NT2/D1 (cell line): Measurements from ENCODE around the gene CLASP1.

Experiments used
- DNase-seq: peaks from one replicate; pipeline ENCODE4 v3.0.0-alpha.2; 2011; ENCODE audit warnings: low read depth, low spot score
- H3K27me3 ChIP-seq: 2 replicates; pipeline ENCODE4 v1.6.0; 2011; ENCODE audit warnings: mild to moderate bottlenecking; ENCODE audit not compliant: insufficient read length, insufficient read depth
- H3K36me3 ChIP-seq: 2 replicates; pipeline ENCODE4 v1.6.1; 2011; ENCODE audit warnings: mild to moderate bottlenecking, low read length, mixed read lengths; ENCODE audit not compliant: insufficient read depth, insufficient read length
- H3K4me1 ChIP-seq: 2 replicates; pipeline ENCODE4 v1.5.1; 2011; ENCODE audit not compliant: insufficient read depth, insufficient read length
- H3K4me3 ChIP-seq: 2 replicates; pipeline ENCODE4 v1.5.1; 2011; ENCODE audit warnings: low read depth; ENCODE audit not compliant: insufficient read length
- H3K9ac ChIP-seq: 2 replicates; pipeline ENCODE4 v1.6.0; 2011; ENCODE audit warnings: low read depth; ENCODE audit not compliant: insufficient read length
- H3K9me3 ChIP-seq: 2 replicates; pipeline ENCODE4 v1.5.1; 2011; ENCODE audit warnings: mild to moderate bottlenecking, low read length; ENCODE audit not compliant: insufficient read depth
- SUZ12 ChIP-seq: IDR thresholded peaks from 2 replicates; pipeline ENCODE4 v1.6.1; 2011; ENCODE audit not compliant: insufficient read length, insufficient read depth; ENCODE audit errors: extremely low read depth
- YY1 ChIP-seq: IDR thresholded peaks from 2 replicates; pipeline ENCODE4 v1.6.1; 2011; ENCODE audit not compliant: insufficient read length, insufficient read depth
- ZNF274 ChIP-seq: IDR thresholded peaks from 2 replicates; pipeline ENCODE4 v1.6.1; 2011; ENCODE audit warnings: mild to moderate bottlenecking, low read depth, low read length

The CLASP1 gene

DNA sequence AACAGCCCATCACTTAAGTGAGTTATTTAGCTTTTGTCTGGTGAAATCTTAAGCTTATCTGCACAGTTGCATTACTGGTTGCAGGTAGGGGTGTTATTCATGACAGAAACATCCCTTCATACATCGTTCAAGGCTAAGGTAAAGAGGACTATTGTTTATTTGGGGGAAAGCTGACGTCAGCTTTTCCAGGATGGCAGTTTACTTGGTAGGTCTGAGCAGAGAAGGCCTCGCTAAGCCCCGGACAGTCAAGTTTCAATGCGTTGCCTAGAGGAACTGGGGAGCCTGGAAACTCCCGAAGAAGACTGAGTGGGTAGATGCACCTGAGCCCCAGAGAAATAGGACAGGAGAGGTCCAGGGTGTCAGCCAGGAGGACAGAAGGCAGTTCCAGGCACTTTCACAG lies 116.4 kb downstream of the CLASP1 start:
- Histone ChIP-seq H3K4me1 (peaks cover 4% of the 10 kb centered on the region), H3K9ac (no peak overlapping the region), H3K36me3 (peaks cover 19% of the 10 kb centered on the region), H3K9me3 (no peaks in the 10 kb centered on the region), H3K4me3 (no peak overlapping the region), H3K27me3 (no peaks in the 10 kb centered on the region)
- no peak for TF ChIP-seq YY1
- no peak for TF ChIP-seq SUZ12
- TF ChIP-seq ZNF274: no peak
- DNase-seq: no peak

DNA sequence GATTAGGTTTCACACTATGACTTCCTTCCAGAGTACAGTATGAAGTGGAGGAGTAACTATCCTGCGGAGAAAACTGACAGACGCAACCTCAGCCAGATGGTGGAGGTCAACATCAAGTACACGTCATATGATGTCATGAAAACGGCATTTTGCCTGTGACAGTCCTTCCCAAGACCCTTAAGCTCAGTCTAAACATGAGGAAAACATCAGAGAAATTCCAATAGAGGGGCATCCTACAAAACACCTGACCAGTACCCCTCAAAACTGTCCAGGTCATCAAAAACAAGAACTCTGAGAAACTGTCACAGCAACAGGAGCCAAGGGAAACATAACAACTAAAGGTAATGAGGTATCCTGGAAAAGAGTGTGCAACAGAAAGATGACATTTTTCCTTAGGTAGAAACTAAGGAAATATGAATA lies 116.9 kb downstream of the CLASP1 start:
- no peaks in the 10 kb centered on the region for H3K27me3 ChIP-seq
- H3K4me1 ChIP-seq: peaks cover 4% of the 10 kb centered on the region
- H3K4me3 ChIP-seq: no peak overlapping the region
- H3K36me3 ChIP-seq: peaks cover 24% of the 10 kb centered on the region
- no peak overlapping the region for H3K9ac ChIP-seq
- no peak for DNase-seq
- TF ChIP-seq ZNF274 (no peak), YY1 (no peak), SUZ12 (no peak)
- no peaks in the 10 kb centered on the region for H3K9me3 ChIP-seq

DNA sequence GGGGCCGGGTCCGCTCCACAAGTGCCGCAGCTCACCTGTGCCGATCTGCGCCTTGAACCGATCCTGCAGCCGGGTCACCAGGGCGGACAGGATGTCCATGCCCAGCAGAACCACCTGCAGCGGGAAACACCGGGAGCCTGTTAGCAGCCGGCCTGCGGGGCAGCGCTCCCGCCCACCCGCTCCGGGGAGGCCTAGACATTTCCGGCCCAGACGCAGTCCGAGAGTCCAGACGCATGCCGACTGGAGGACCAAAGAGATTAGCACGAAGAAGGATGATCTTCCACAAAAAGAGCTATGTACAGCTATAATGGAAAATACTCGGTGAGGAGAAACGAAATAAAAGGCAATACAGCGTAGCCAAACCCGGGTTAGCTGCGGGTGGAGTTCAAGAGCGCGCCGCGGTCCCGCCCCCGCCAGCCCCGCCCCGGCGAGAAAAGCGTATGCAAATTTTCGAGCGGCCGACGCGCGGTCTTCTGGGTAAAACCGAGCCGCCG lies 119.0 kb downstream of the CLASP1 start:
- Histone ChIP-seq H3K9ac (peak overlapping the region; percentile 97), H3K9me3 (no peaks in the 10 kb centered on the region), H3K4me1 (peaks cover 4% of the 10 kb centered on the region), H3K36me3 (peaks cover 34% of the 10 kb centered on the region), H3K4me3 (peak overlapping the region; percentile 85), H3K27me3 (no peaks in the 10 kb centered on the region)
- DNase-seq: peak; percentile 68
- TF ChIP-seq ZNF274 (no peak), SUZ12 (no peak), YY1 (no peak)

DNA sequence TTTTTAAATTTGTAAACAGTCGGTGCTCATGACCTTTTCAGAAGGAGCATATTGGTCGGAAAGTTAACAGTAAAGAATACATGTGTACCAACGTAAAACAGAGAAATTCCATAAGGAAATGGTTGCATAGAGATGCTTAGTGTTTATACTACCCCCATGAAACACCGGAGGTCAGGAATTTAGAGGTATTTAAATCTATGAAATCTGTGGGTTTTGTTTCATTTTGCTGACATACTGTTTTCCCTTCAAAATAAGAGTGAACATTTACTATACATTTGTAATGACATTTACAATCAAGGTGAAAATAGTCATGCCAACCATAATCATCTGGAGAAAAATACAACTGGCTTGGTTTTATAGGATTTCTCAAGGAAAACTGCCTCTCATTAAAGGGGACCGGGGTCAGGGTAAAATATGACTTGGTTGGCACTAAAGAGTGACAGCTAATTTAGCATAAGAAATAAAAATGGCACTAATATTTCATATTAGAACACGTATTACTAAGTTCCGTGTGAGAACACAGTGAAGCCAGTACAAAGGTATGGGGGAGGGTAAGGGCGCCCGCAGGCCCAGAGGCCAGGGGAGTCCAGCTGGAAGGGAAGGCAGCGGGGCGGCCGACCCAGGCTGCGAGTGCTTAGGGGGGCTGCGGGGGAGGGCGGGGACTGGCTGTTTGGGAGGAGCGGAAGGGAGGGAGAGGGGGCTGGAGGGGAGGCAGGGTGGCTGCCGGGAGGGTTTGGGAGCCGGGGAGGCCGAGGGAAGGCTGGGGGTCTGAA lies 119.6 kb downstream of the CLASP1 start:
- peak overlapping the region; percentile 97 for H3K9ac ChIP-seq
- peaks cover 4% of the 10 kb centered on the region for H3K4me1 ChIP-seq
- H3K27me3 ChIP-seq: no peaks in the 10 kb centered on the region
- no peaks in the 10 kb centered on the region for H3K9me3 ChIP-seq
- peak overlapping the region; percentile 85 for H3K4me3 ChIP-seq
- peaks cover 37% of the 10 kb centered on the region for H3K36me3 ChIP-seq
- DNase-seq: peak; percentile 71
- TF ChIP-seq ZNF274 (no peak), SUZ12 (no peak), YY1 (no peak)

DNA sequence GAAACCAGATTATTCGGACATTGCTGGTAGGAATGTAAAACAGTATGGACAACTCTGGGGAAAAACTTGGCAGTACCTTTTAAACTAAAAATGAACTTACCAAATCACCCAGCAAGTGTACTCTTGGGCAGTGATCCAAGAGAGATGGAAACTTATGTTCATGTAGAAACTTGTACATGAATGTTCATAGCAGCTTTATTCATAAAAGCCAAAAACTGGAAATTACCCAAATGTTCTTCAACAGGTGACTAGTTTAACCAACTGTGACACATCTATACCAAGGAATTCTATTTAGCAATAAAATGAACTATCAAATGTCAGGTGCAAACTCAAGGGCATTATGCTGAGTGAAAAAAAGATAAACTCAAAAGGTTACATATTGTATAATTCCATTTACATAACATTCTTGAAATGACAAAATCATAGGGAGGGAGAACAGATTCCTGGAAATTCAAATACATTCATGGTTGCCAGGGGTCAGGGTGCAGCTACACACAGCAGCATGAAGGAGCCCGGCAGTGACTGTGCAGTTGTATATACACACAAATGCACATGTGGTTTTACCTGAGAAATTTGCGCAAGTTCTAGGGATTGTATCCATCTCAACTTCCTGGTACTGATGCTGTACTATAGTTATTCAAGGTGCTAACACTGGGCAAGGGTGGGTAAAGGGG lies 122.1 kb downstream of the CLASP1 start:
- Histone ChIP-seq H3K4me1 (no peaks in the 10 kb centered on the region), H3K27me3 (no peaks in the 10 kb centered on the region), H3K4me3 (no peak overlapping the region), H3K9ac (no peak overlapping the region), H3K36me3 (peaks cover 45% of the 10 kb centered on the region), H3K9me3 (no peaks in the 10 kb centered on the region)
- DNase-seq: no peak
- TF ChIP-seq YY1 (no peak), ZNF274 (no peak), SUZ12 (no peak)

DNA sequence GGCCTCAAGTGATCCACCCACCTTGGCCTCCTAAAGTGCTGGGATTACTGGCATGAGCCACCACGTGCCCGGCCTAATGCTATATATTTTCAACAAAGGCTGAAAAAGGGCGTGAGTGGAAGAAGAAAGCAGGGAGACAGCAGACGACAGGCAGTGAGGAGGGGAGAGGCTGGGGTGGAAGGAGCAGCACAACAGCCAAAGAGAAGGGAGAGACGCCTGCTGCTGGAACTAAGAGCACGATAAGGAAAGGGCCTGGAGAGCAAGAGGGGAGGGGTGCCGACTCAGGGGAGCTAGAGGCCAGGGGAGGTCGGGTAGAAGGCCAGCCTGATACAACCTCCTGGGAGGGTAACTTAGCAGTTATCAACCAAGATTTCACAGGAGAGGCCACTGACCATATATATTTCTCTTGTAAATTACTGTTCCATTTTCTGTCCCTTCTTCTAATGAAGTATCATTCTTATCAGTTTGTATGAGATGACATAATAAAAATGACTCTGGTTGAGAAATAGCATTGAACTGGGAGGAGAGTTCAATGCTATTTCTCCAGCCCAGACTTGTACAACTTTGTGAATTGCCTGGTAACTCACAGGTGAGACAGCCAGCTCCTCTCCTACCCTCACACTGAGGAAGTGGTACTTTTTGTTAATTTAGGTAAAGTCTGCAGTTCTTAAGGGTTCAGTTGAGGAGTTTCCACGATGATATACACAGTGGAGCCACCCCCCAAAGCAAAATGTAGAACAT lies 124.4 kb downstream of the CLASP1 start:
- H3K9ac ChIP-seq: no peak overlapping the region
- DNase-seq: no peak
- no peaks in the 10 kb centered on the region for H3K27me3 ChIP-seq
- H3K9me3 ChIP-seq: no peaks in the 10 kb centered on the region
- H3K4me3 ChIP-seq: no peak overlapping the region
- TF ChIP-seq YY1 (no peak), SUZ12 (no peak), ZNF274 (no peak)
- H3K36me3 ChIP-seq: peaks cover 65% of the 10 kb centered on the region
- peaks cover 2% of the 10 kb centered on the region for H3K4me1 ChIP-seq

DNA sequence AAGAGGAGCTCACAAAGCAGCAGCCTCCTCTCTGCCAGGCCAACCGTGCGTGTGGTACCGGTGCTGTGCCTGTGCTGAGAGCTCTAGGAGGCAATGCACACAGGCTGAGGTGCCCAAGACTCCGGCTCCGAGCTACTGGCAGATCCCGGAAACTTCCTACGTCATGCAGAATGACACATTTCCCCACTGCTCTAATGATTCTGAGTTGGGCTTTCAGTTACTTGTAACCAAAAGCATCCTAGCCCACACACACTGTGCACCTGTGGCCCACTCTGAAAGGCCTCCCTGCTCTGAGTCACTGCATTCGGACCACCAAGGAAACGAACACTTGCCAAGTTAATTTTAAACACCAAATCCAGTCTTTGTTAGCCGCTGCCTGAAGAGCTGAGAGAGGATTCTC lies 127.9 kb downstream of the CLASP1 start:
- no peak for DNase-seq
- Histone ChIP-seq H3K27me3 (no peaks in the 10 kb centered on the region), H3K9ac (no peak overlapping the region), H3K4me3 (no peak overlapping the region), H3K9me3 (no peaks in the 10 kb centered on the region), H3K36me3 (peaks cover 70% of the 10 kb centered on the region), H3K4me1 (peaks cover 4% of the 10 kb centered on the region)
- TF ChIP-seq ZNF274: no peak
- TF ChIP-seq YY1: no peak
- TF ChIP-seq SUZ12: no peak

DNA sequence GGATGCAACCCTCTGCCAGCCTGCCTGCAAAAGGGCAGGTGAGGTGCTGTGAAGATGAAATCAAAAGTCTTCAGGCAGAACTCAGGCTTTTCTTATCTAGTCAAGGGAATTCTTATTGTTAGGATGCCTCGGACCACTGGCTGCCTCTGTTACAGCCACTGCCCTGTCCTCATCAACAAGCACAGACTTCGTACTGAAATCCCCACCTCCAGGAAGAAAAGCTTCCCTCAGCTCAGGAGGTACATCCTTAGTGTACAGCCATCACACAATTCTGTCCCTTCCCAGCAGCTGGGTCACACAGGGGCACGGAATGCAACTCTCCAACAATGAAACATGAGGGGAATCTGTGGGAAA lies 128.6 kb downstream of the CLASP1 start:
- no peak overlapping the region for H3K9ac ChIP-seq
- H3K4me3 ChIP-seq: no peak overlapping the region
- no peak for DNase-seq
- H3K27me3 ChIP-seq: no peaks in the 10 kb centered on the region
- no peaks in the 10 kb centered on the region for H3K9me3 ChIP-seq
- H3K4me1 ChIP-seq: peaks cover 4% of the 10 kb centered on the region
- H3K36me3 ChIP-seq: peaks cover 67% of the 10 kb centered on the region
- TF ChIP-seq ZNF274 (no peak), SUZ12 (no peak), YY1 (no peak)
